Stimulated activated CD8-positive, alpha-beta memory T cell treated with anti-CD3 and anti-CD28 coated beads, Interleukin-15, amount 100 ng/mL, for 4 hours (primary cell): ENCODE data around the gene CMIP.

Experiments used
- DNase-seq, 2 donors: peaks; one replicate each; pipeline ENCODE4 v3.0.0-alpha.2; 2020; ENCODE audit warnings: low read depth in 2 of 2

The CMIP gene

DNA sequence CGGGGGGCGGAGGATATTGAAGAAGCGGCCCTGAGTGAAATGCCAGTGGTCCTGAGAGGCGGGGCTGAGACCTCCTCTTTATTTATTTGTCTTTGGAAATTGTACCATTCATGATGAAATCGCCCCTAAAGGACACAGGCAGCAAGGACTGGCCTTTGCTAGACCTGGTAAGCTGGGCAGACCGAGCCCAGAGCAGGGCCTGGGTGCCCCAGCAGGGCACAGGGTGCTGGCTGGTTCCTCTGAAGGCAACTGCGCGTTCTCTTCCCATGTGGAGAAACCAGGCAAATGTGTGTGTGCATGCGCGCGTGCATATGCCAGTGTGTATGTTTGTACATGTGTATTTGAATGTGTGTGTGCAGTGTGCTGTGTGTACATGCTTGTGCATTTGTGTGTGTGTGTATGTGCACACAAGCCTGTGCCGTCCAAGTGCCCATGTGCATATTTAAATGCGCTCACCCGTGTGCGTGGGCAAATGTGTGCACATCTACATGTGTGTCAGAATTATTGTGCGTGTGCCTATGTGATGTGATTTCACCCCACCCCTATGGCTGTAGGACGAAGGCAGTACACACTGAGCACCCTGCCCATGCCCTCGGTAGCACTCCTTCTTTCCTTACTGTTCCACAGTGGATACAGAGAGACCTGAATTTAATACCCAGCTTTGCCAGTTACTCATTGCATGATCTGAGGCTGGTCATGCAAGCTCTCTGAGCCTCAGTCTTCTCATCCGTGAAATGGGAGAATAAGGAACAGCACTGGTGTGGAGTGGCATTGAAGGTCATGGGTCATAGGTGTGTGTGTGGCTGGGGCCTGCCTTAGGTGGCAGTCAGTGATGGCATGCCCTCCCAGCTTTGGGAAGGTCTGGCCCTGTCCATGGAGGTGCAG is 105.2 kb downstream of the CMIP start:
- DNase-seq: no peak

DNA sequence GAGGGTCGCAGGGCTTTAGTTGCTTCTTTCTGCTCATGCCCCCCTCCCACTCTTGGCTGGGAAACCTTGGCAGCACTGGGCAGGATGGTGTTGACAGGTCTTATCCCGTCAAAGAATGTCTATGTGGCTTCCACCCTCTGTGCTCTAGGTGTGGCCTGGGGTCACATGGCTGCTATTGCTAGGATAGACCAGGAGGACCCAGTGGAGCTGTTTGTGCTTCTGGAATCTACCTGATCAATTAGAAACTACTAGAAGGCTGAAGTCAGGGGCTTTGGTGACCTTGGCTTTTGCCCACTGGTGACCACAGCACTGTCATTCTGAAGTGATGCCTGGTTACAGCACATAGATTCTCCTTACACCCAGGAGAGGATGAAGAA is 105.8 kb downstream of the CMIP start:
- no peak for DNase-seq

DNA sequence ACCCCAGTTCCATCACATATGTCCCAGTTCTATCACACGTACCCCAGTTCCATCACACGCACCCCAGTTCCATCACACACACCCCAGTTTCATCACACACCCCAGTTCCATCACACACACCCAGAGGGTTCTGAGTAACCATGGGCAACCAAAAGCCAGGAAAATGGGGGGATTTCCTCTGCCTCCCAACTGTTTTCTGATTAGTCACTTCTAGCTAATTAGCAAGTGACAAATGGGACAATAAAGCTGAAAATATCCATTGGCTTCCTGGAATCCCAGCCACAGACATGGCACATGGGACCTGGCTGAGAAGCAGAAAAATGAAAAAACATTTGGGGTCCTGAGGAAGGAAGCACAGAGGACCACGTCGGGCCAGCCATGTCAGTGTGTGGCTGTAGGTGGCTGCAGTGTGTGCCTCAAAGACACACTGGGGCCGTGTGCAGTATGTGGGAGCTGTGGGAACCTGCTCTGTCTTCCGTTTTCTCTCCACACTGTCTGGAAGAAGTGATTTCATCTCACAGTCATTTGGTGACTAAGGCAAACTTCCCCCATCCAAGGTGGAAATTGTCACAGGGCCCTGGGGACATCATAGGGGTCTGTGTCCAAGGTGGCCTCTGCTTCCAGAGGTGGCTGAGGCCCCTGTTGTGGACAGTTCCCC is 106.7 kb downstream of the CMIP start:
- no peak for DNase-seq

DNA sequence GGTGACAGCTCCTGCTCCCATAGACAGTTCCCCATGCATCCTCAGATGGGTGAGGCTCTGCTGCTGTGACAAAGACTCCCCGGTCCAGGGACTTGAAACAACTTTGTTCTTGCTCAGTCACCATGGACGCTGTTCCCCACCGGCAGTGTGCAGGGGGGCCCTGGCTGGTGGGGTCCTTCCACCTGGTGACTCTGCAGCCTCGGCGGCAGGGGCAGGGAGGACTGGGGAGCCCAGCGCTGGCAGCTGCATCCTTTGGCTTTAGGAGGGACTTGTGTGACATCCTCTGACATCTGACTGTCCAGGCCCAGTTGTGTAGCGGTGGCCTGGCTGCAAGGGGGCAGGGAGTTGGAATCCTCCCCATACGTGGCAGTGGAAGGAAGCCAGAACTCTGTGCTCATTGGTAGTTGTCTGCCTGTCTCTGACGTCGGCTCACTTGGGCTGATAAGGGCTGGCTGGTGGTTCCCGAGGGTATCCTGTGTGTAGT is 107.3 kb downstream of the CMIP start:
- no peak for DNase-seq

DNA sequence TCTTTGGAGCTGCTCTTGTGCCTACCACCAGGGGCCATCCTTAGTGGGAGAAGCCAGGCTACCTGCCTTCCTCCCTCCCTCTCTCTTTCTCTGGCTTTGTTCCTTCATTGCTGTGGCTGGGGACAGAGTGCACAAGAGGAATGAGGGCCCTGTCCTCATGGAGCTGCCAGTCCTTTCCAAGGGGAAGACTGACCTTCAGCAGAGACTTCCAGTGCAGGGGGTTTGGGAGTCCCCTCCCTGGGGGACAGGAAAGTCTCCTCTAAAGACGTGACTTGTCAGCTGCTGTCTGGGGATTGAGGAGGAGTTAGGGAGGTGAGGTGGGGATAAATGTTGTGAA is 108.1 kb downstream of the CMIP start:
- DNase-seq: no peak

DNA sequence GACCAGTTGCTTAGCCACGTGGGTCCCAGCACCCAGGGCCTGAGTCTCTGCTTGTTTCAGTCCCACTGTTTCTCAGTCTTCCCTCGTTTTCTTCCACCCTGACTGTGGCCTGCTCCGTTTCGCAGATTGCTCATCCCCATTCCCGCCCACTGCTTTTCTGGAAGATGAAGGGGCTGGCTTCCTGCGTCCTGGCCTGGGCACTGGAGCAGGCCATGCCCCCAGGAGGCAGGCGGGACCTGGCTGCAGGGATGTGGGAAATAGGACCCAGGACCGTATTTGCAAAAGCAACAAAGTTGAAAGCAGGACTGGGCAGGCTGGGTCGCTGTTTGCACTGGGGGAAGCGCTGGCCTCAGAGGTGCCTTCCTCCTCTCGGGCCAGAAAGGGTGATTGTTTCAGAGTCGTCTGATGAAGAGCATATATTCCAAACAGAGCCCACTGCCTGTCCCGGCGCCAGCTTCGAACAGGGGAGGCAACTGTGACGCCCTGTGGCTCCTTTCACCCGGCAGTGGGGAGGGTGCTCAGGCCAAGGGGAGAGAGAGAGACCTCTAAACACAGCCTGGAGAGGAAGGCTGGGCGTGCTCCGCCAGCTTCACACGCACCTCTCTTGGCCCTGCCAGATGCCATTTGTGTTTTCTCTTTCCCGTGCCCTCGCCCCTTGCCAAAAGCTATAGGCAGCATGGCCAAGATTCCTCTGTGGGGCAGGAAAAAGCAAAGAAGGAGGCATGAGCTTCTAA is 108.6 kb downstream of the CMIP start:
- DNase-seq: no peak

DNA sequence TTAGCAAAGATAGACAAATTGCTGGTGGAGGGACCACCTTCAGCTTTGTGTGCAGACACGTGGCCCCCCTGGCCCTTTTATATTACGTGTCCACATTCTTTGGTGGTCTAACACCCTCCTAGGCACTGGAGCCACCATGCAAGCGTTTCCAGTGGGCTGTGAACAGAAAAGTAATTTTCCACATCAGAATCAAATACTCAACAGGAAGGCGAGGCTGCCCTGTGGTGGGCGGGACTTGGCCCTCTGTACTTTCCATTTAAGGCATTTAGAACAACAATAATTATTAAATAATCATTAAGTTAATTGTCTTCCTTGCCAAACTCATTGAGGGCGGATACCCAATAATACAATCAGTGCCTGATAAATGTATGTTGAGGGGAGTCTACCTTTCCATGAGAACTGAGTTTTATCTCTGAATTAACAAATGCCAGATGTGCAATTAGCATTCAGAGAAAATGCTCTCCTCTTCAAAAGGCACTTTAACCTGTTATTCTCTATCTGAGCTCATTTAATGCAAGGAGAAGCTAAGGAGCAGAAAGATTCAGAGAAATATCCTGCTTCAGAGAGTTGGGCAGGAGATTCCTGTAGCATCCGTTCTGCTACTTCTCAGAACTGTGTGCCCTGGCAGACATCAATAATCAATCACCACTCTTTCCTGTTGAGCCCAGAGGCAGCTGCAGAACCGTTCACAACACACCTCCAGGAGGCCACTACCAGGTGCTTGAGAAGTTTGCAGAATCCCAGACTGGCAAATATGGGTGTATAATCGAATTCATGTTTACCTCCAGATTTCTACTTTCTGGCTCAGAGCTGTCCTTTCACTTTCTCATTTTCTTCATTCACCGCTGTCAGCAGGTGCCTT is 109.4 kb downstream of the CMIP start:
- no peak for DNase-seq

DNA sequence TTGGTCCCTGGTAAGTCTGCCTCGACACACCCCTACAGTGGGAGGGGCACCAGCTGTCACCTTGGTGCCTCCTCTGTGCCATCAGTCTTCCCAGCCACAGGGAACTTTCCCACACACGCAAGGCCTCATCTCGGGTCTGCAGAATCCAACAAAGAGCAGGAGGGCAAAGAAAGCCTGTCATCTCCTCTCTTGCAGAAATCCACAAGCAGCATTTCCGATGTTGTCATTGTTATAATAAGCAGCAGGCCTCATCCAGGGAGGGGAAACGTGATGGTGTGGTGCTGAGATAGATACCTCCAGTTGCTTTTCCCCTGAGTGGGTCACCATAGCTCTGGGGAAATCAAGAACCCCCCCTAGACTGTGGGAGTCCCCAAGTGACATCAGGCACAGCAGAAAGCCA is 110.4 kb downstream of the CMIP start:
- no peak for DNase-seq

DNA sequence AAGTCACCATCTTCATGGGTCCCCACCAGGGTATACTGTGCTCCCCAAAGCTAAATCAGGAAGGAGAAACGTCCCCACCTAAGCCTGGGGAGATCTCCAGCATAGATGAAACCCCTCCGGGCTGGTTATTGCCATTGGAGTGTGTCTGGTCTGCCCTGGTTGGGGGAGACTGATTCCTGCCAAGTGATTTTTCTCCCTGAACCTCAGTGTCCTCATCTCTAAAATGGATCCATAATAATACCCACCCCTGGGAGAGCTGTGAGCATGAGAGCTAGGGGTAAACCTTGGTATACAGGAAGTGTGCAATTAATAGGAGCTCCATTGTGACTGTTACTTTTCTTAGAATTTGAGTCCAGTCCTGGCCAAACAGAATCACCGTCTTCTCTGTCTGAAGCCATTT is 111.1 kb downstream of the CMIP start:
- DNase-seq: no peak

DNA sequence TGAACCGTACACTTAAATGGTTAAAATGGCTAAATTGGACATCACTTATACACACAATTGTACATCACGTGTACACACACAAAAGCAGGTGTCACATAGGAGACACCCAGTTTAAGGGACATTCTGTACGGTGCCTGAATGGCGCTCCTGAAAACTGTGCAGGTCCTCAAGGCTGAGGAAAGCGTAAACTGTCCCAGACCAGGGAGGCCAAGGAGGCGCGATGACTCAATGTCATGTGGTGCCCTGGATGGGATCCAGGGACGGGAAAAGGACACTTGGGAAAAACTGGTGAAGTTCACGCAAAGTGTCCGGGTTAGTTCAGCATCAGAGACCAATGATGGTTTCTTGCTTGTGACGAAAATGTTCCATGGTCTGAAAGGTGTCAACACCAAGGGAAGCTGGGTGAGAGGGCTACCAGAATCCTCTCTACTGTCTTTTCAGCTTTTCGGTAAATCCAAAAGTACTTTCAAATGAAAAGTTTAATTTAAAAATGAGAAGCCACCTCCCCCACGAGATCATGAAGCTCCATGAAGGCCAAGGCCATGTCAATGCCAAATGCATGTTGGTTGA is 112.2 kb downstream of the CMIP start:
- no peak for DNase-seq

DNA sequence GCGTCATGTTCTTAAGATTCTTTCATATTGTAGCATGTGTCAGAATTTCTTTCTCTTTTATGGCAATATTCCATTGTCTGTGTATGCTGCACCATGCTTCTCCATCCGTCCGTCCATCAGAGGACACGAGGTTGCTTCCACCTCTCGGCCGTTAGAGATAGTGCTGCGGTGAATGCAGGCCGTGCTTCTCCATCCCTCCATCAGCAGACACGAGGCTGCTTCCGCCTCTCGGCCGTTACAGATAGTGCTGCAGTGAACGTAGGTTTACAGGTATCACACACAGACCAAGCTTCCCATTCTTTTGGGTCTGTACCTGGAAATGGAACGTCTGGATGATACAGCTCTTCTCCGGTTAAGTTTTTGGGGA is 113.5 kb downstream of the CMIP start:
- no peak for DNase-seq

DNA sequence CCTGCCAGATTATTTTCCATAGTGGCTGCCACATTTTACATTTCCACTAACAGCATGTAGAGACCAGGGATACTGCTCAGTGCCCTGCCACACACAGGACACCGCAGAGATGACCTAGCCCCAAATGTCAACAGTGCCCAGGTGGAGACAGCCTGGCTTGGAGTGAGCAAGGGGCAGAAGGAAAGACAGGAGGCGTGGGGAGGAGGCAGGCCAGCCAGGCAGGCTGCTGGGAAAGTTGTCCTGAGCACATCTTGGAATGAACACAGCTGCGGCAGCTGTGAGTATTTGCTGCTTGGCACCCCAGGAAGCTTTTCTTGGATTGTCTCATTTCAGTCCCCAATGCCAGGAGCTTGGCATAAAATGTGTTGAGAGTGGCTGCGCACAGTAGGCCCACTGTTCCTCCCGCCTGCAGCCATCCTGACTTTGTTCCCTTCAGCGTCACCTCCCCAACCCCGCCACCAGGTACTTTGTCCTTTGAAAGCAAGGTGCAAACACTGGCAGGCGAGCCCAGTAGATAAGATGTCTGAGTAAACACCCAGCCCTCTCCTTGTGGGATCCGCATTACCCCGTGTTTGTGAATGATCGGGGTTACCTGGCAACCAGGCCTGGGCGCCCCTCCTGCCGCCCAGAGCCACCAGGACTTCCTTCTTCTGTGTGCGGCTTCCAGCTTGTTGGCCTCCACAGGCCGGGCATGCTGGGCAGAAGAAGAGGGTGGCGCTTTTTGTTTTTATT is 114.0 kb downstream of the CMIP start:
- DNase-seq: no peak

DNA sequence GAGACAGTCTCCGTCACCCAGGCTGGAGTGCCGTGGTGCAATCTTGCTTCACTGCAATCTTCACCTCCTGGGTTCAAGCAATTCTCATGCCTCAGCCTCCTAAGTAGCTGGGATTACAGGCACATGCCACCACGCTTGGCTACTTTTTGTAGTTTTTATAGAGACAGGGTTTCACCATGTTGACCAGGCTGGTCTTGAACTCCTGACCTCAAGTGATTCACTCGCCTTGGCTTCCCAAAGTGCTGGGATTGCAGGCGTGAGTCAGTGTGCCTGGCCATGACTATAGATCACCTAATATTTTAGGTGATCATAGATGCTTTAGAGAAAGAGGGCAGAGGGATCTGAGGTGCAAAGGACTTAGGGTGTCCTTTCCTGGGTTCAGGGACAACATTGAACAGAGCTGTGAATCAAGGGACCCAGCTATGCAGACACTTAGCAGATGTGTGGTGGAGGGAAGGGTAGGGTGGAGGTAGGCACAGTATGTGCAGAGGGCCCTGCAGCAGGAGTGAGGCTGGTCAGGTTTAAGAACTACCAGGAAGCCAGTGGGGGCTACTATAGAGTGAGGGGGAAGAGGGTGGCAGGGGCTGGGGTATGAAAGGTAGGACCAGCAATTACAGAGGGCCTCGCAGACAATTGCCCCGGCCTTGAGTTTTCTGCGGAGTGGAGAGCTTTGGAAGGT is 116.5 kb downstream of the CMIP start:
- no peak for DNase-seq

DNA sequence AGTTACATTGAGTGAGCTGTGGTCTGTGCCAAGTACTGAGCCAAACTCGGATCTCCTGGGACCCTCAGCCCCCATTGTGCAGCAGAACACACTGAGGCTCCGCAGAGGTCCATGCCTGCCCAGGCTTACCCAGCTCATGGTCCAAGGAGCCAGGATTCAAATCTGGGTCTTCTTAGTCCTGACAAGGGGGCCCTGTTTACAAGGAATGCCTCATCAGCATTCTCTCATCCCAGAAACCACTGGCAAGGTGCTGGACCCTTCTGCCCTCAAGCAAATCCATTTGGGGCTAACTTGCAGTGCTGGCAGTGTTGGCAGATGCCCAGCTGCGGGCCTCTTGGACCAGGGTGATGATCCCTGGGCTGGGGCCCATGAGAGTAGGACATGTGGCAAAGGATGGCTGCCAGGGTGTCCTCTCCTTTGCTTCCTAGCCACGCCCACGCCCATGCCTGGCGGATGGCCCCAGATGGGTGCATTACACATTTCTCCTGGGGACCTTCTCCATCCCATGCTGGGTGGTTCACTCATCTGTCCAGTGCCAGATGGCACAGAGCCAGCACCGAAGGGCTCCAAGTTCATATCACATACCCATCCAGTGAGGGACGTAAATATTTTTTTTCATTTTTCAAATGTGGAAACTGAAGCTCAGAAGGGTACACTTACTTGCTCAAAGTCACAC is 117.7 kb downstream of the CMIP start:
- no peak for DNase-seq

DNA sequence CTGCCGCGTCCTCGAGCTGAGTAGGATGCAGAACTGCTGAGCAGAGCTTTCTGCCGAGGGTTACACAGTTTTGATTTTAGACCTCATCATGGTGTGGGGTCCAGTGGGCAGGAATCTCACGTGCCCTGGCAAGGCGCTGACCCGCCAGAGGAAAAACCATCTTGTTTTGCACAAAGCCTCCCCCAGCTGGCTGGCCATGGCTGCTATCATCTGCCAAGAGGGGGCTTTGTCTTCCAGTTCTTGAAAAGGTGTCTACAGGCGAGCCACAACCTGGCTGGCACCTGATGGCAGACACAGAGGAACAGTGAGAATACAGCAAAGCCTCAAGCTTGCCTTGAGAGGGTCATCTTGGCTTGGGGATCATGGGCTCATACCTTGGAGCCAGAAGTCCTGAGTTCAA is 118.3 kb downstream of the CMIP start:
- no peak for DNase-seq

DNA sequence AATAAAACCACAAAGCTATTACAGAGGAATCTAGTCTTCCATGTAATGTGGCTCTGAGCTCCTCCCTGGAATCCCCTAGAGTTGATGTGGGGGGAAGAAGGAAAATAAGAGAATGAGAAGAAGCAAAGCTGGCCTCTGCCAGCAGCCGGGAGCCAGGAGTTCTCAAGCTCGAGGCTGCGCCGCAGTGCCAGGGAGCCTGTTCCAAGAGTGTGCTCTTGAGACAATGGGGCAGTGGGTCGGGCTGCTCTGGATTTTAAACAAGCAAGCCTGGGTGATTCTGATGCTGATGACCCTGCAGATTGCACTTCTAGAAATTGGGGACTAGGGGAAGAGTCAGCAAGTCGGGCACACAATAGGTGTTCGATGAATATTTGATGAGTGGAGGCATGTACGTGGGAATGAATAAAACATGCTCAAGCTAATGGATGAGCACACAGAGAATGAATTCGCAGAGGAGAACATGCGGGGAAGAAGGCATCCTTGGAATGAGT is 119.9 kb downstream of the CMIP start:
- DNase-seq: no peak

DNA sequence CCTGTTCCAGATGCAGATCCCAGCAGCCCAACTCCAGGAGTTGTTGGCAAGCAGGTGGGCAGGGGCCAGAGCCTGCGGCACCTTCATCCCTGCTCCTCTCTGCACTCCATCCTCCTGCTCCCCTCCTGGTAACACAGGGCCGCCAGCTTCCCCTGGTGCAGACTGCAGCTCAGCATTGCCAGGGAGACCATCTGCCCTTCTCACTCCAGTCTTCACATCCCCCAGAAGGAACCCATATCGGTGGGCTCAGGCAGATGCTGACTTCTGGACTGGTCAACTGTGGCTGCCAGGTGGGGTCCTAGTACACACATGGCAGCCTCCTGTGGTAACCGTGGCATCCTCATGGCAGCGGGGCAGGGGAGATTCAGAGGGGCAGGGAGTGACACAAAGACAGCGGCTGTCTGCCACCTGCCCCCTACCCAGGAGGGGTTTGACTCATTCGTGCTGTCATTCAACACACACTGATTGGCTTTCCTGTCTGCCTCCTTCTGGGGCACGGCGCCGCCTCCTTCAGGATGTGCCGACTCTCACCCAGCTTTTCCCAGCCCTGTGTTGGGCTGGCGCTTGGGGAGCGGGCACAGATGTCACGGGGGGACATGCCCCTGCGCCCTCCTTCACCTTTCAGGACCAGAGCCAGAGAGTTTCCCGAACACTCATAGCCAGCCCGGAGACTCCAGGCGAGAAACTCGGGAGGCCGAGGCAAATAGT is 120.9 kb downstream of the CMIP start:
- no peak for DNase-seq

DNA sequence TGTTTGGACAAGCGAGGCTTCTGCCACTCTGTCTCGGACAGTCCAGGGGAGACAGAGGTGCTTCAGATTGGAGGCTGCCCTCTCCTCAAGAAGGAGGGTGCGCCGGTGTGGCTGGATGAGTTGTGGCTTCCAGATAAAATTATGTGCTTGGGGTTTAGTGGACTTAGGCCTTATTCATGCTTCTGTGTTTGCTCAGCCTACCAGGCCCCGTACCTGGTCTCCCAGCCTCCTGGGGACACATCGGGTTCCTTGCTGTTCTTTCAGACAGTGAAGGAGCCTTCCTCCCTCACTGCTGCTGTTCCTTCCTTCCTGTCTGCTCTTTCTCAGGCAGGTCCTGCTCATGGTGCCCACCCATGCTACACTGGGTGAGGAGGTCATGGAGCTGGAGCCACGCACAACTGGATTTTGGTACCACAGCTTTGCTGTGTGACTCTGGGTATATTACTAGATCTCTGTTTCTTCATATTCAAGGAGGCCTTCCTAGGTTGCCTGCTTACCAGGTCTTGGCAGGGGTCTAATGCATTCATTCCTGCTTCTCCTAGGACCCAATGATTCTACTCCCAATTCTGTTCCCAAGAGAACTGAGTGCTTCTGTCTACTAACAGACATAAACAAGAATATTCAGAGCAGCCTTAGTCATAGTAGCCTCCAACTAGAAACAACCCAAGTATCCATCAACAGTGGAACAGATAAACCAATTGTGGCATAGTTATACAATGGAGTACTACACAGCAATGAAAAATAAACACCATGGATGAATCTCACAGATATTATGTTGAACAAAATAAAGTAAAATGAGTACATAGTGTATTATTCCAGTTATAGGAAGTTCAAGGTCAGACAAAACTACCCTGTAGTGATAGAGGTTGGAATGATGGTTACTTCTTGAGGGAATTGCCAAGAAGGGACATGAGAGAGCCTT is 121.7 kb downstream of the CMIP start:
- no peak for DNase-seq
